Measurements from ENCODE around the gene UBE3B. TPM values are rescaled to one million over a fixed set of nuclear protein-coding genes. Genes with fewer than 3 reads are reported as not detected.

The UBE3B gene
- total RNA-seq, 1 donor from 2014 or later, result 46.4 TPM

GRCh38 chr12:109532721-109533486 lies 55.5 kb downstream of the UBE3B start:
- DNase-seq (ENCODE audit: low spot score), result no peak

DNA sequence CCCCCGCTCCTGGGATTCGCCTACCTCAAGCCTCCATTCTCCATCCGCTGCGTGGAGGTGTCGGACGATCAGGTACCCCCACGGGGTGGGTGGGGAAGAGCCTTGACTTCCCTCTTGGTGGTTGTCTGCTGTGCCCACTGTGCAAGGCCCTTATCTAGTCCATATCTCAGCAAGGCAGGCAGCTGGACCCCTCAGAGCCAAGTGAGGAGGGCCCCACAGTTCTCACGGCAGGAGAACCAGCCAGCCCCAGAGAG lies 56.0 kb downstream of the UBE3B start:
- no peak for DNase-seq (ENCODE audit: low spot score)

DNA sequence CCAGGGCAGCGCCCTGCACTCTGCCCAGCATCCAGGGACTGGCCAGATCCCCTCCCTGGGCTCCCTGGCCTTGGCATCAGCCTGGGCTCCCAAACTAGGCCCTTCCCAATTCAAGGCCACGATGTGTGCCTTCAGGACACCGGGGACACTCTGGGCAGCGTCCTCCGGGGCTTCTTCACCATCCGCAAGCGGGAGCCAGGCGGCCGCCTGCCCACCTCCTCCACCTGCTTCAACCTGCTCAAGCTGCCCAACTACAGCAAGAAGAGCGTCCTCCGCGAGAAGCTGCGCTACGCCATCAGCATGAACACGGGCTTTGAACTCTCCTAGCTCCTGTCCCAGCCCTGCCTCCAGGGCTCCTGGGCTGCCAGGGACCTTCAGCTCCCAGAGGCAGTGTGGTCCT lies 57.0 kb downstream of the UBE3B start:
- DNase-seq (ENCODE audit: low spot score), result no peak

DNA sequence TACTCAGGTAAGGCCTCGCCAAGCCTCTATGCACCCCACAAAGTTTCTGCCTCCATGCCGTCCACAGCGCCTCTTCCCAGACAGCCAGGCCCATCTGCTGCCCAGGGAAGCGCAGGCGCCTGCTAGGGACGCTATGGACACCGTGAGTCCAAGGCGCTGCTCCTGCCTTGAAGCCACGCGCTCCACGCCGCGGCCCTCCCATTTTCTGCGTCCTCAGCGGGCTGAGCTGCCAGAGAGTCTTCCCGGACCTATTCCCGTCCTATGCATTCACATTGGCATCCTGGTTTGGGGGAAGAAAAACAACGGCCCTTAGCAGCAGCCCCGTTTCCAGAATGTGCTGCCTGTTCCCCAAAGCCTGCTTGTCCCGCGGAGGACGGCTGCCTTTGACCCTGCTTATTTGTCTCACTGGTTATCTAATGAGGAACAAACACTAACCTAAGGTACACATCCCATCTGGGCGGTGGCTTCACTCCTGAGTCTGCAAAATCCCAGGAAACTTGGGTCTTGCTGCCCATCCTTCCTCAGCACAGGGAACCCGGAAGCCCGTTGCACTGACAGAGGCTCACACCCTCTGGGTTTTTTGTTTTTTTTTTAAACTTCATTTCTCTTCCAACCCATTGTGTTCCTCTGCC lies 57.9 kb downstream of the UBE3B start:
- no peak for DNase-seq (ENCODE audit: low spot score)

- DNase-seq (ENCODE audit: low spot score), result no peak
Observed at GRCh38 chr12:109535863-109536250, 58.4 kb downstream of the UBE3B start.

GRCh38 chr12:109537136-109537535 lies 59.7 kb downstream of the UBE3B start:
- no peak for DNase-seq (ENCODE audit: low spot score)

- no peak for DNase-seq (ENCODE audit: low spot score)
Observed at GRCh38 chr12:109538191-109538863, 60.9 kb downstream of the UBE3B start.

- no peak for DNase-seq (ENCODE audit: low spot score)
Observed at GRCh38 chr12:109539508-109539907, 62.1 kb downstream of the UBE3B start.

DNA sequence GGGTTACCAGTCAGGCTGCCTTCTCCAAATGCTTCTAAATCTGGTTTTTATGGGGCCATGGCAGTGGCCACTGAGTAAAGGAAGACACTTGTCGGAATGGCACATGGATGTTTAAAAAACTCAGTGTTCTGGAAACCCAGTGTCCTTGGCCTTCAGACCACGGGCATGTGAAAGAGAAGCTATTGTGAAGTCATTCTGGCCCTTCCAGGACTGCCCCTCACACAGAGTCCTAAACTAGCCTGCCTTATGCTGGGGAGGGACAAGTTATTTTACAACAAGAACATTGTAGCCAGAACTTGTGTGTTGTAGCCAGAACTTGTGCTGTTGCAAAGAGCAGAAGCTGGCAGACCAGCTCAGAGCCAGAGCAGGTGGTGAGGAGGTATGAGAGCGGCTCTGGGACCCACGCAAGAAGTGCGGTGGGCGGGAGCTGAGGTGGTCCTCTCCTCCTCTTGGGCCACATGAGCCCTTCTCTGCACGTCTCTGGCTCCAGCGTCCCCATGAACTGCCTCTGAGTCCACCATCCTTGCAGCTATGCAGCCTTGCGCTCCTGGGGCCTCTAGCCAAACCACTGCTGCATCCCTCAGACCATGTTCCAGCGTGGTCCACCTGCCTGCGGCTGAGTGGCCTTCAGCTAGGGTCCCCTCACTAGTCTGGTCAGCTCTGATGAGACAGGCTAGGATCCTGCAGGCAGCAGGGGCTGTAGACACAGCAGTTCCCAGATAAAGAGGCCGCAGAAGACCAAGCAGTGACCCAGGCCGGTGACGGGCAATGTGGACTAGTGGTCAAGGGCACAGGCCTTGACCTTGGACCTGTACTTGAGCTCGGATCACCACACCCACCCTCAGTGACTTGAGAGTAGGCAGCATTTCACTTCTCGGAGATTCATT lies 63.3 kb downstream of the UBE3B start:
- DNase-seq (ENCODE audit: low spot score), result no peak

DNA sequence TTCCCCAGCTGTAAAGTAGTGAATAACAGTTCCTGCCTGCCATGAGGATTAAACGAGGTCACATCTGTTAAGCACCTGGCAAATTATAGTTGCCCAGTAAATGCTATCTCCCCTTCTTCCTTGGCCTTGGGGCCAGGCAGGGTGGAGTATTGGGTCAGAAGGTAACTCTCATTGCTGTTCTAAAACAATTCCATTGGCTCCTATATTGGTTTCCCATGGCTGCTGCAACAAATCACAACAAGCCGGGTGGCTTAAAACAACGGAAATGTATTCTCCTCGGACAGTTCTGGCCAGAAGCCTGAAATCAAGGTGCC lies 63.9 kb downstream of the UBE3B start:
- no peak for DNase-seq (ENCODE audit: low spot score)

GRCh38 chr12:109542014-109542413 lies 64.6 kb downstream of the UBE3B start:
- no peak for DNase-seq (ENCODE audit: low spot score)

GRCh38 chr12:109542876-109543275 lies 65.4 kb downstream of the UBE3B start:
- no peak for DNase-seq (ENCODE audit: low spot score)

DNA sequence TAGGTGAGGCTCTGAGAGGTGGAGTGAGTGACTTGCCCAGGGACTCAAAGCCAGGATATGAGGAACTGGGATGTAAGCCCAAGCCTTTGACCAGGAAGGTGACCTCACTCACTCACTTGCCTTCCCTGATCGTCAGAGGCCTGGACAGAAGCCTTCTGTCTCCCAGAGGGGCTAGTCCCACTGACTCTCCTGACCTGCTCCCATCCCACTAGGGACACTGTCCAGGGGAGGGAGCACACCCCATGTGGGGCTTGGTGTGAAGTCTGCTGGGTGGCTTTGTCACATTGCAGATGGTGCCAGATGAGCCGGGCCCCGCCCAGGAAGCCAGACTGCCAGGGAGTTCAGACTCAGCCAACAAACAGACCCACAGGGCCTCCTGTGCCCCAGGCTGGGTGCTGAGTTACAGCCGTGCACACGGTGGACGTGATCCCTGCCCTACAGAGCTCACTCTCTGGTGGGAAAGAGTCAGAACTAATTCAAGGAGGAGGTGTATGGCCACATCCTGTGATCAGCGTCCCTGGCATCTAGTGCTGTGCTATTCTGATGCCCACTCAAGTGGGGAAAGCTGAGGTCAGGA lies 67.6 kb downstream of the UBE3B start:
- no peak for DNase-seq (ENCODE audit: low spot score)

- no peak for DNase-seq (ENCODE audit: low spot score)
Observed at GRCh38 chr12:109545826-109546225, 68.4 kb downstream of the UBE3B start.

- DNase-seq (ENCODE audit: low spot score), result no peak
Observed at GRCh38 chr12:109547286-109547685, 69.9 kb downstream of the UBE3B start.

DNA sequence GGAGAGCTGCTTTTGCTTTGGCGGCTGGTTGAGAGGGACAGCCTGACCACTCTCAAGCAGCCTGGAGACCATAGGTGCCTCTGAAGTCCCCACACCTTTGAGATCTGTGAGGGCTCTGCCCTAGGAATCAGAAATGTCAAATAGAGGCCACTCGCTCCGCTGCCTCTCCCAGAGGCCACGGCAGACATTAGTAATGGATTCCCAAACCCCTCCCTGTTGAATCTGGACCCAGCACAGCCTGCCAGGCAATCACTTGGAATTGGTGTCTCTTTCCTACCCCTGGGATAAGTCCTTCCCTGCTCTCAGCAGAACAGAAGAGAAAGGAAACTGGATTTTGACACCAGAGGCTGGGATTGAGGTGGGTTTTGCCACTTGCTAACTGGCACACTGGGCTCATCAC lies 70.8 kb downstream of the UBE3B start:
- DNase-seq (ENCODE audit: low spot score), result no peak

GRCh38 chr12:109549613-109550270 lies 72.3 kb downstream of the UBE3B start:
- DNase-seq (ENCODE audit: low spot score), result no peak

GRCh38 chr12:109550281-109550680 lies 72.8 kb downstream of the UBE3B start:
- no peak for DNase-seq (ENCODE audit: low spot score)

DNA sequence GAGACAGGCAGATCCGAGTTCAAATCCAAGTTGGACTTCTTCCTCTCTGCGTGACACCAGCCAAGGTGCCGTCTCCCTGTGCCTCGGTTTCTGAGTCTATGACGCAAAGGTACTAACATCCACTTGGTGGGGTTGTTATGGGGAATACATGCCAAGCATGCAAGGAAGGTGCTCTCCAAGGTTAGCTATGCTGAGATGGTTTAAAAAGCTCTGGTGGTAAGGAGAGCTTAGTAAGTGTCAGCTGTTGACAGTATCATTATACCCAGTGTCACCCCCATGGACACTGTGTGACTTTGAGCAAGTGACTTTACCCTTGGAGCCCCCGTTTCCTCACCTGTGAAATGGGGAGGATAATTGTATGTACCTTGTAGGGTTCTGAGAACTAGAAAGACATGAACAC lies 73.7 kb downstream of the UBE3B start:
- no peak for DNase-seq (ENCODE audit: low spot score)

- no peak for DNase-seq (ENCODE audit: low spot score)
Observed at GRCh38 chr12:109552971-109553370, 75.5 kb downstream of the UBE3B start.

DNA sequence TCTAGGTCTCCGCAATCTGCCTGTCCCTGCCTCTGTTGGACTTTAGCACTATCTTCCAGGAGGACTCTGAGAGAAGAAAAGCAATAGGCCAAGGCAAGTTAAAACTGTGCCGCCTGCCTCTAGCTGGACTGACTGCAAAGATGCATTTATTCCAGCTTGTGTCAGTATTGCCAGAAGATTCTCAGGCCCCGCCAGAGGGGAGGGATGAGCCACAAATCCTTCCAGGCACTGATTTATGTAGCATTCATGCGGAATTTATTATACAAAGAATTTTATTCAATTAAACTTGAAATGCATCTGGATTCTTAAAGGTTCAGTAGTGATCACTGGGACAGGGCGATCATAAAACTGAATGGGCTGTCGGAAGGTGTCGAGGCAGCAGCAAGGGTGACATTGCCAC lies 76.0 kb downstream of the UBE3B start:
- no peak for DNase-seq (ENCODE audit: low spot score)
